NOMO-1 treated with DMSO at 0.1 percent for 48 hours (cell line): ENCODE measurements around the gene GALM.
A peak's percentile ranks its signal among the peaks of the same experiment; 100 is the strongest.
"Not testable (repeated sequence)": the region's sequence is repeated elsewhere in the genome, so short reads cannot be mapped to it uniquely, and the experiment has no call there.

Source experiments
- DNase-seq: peaks from one replicate; lab custom pipeline; 2025; ENCODE audit not compliant: unreplicated experiment; lab: John Stamatoyannopoulos, UW

Gene GALM

DNA sequence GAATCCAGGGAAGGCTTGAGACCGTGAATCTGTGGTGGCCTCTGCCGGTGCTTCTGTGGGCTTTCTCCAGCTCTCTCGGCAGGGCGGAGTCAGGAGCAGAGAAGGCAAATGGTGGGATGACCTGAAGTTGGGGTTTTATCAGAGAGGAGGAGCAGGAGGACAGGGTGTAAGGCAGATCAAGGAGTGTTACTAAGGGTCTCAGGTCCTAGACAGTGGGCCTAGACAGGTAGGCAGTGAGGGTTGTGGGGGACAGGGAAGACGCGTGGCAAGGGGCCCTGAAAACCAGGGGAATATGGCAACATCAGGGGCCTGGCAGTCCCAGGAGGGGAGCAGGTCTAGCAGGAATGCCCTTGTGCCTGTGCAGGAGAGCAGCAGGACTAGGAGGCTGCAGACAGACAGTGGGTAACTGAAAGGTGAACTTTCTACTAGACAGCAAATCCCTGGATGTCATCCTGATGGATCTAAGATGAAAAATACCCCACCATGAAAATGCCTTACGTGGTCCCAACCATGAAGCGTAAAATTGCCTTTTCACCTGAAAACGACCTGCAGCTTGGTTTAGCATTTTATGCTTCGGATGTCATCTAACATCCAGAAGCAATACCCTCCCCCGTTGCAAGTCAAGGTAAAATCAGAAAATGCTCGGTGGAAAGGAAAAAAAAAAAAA lies 43.1 kb downstream of the GALM start:
- no peak for DNase-seq

GRCh38 chr2:38709567-38710194 lies 43.8 kb downstream of the GALM start:
- no peak for DNase-seq

DNA sequence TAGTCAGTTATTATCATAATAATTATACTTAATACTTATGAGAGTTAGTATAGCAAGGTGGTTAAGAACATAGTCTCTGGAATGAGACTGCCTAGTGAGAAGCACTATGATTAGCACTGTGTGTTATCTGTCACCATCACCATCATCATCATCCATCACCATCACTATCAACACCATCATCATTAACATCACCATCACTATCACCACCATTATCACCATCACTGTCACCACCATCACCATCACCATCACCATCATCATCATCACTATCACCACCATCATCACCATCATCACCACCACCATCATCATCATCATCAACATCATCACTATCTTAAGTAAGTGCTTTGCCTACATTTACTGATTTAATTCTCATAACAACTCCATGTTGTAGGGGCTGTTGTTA lies 45.6 kb downstream of the GALM start:
- DNase-seq = no peak

DNA sequence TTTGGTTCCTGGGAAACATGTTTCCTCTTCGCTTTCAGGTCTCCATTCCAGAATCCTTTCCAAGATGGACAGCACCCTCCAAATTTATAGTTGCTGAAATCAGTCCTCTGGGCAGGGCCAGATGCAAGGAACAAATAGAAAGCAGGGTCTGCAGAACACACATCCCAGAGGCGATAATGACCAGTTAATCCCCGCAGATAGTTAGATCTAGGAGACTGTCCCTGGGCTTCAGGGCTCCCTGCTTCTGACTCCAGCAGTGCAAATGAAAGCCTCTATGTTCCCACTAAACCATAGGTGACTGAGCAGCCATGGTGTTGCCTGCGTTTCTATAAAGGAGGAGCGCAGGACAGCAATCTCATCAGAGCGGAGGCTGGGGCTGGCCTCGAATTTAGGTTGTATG lies 46.5 kb downstream of the GALM start:
- DNase-seq = no peak

DNA sequence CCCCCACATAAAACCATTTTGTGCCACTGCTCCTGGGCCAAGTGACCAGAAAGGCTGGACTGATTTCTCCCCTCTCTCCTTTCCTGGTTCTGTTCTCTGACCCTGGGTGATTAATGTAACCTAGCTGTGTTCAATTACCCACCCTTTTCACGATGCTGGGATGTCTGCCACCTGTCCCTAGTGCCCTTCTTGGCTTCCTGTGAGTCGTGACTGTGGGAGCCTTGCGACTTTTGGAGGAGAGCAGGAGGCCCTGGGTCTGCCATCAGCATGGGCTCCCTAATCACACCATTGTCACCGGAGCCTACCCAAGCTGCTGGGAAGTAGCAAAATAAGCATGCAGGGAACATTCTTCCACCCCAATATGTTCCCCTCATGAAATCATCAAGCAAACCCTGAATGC lies 47.0 kb downstream of the GALM start:
- no peak for DNase-seq

GRCh38 chr2:38713338-38713737 lies 47.4 kb downstream of the GALM start:
- peak; percentile 20 for DNase-seq

- DNase-seq = not testable (repeated sequence)
Observed at GRCh38 chr2:38714941-38715340, 49.0 kb downstream of the GALM start.

DNA sequence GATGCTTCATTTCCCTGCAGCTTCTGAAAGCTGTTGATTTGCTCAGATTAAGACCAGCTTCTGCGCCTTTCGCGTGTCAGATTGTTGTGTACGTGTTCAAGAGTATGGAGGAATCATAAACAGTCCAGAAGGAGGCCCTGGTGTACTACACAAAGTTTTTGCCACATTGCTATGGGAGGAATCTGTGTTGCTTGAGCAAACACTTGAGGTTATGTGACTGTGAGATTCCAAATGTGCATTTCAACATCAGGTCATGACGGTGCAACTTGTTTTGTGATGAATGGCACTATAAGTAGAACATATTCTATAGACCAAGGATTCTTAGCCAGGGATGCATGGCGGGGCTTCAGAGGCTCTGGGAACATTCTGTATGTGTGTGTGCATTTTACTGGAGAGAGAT lies 50.3 kb downstream of the GALM start:
- DNase-seq = peak; percentile 32

GRCh38 chr2:38718601-38719000 lies 52.7 kb downstream of the GALM start:
- DNase-seq = no peak

GRCh38 chr2:38719706-38720105 lies 53.8 kb downstream of the GALM start:
- DNase-seq = no peak

DNA sequence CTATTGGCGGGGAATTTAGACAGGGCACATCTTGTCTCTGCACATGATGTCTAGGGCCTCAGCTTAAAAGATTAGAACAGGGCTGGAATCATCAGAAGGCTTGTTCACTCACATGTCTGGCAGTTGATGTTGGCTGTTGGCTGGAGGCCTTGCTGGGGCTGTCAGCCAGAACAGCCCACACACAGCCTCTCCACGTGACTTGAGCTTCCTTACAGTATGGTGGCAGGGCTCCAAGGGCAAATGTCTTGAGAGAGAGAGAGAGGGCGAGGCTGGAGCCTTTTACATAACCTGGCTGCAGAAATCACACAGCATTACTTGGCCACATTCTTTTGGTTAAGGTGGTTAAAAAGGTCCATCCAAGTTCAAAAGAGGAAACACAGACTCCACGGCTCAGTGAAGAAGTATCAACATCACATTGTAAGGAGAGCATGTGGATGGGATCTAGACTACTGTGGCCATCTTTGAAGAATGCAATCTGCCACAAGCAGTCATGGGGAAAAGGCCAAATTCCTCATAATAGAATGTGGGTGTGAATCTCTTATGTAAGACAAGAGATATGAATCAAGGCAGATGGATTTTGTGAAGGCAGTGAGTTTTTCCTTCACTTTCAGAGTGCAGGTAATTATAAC lies 54.8 kb downstream of the GALM start:
- no peak for DNase-seq

GRCh38 chr2:38722271-38723061 lies 56.6 kb downstream of the GALM start:
- DNase-seq = no peak

- DNase-seq = no peak
Observed at GRCh38 chr2:38723173-38723572, 57.3 kb downstream of the GALM start.

DNA sequence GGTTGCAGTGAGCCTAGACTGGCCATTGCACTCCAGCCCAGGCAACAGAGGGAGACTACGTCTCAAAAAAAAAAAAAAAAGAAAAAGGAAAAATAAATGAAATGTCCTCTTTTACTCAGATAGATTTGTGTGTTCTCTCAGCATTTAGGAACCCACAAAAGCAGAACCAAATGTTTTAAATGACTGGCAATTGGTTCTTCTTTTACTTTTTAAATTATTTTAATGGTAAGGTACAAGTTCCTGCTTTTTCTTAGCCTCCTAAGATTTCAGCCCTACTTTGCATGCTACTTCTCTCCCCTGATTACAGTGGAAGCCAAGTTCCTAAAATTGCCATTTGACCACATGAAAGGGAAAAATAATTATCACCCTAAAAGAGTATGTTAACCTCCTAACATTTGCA lies 61.7 kb downstream of the GALM start:
- DNase-seq = peak; percentile 47

DNA sequence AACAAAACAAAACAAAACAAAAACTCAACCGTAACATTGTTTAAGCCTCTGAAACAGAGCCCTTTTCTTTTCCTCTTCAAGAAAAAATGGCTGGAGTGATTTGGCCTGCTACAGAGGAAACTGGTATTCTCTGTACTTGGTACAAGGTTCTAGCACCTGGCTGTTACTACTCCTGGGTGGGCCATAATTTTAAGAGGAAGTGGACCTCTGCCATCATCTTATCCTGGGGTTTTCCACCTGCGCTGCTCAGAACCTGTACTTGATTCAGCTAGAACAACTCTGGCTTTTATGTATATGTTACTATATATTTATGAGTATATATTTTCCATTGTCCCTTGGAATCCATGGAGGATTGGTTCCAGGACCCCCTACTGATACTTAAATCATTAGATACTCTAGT lies 62.8 kb downstream of the GALM start:
- DNase-seq = no peak

DNA sequence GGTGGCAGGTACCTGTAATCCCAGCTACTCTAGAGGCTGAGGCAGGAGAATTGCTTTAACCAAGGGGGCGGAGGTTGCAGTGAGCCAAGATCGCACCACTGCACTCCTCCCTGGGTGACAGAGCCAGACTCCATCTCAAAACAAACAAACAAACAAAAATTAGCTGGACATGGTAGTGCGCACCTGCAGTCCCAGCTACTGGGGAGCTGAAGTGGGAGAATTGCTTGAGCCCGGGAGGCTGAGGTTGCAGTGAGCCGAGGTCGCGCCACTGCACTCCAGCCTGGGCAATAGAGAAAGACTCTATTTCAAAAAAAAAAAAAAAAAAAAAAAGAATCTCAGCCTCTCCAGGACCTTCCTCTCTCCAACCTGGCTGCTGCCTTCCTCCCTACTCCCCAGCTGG lies 65.2 kb downstream of the GALM start:
- DNase-seq = no peak

DNA sequence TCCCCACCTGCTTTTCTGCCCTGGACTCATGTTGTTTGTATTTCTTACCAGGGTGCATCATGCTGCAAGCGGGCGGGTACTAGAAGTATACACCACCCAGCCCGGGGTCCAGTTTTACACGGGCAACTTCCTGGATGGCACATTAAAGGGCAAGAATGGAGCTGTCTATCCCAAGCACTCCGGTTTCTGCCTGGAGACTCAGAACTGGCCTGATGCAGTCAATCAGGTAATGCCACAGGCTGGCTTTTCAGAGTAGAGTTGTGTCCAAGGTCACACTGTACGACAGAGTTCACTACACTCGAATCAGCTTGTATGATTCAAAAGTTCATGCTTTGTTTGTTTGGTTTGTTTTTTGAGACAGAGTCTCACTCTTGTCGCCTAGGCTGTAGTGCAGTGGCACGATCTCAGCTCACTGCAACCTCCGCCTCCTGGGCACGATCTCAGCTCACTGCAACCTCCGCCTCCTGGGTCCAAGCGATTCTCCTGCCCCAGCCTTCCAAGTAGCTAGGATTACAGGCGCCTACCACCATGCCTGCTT lies 65.8 kb downstream of the GALM start:
- no peak for DNase-seq

DNA sequence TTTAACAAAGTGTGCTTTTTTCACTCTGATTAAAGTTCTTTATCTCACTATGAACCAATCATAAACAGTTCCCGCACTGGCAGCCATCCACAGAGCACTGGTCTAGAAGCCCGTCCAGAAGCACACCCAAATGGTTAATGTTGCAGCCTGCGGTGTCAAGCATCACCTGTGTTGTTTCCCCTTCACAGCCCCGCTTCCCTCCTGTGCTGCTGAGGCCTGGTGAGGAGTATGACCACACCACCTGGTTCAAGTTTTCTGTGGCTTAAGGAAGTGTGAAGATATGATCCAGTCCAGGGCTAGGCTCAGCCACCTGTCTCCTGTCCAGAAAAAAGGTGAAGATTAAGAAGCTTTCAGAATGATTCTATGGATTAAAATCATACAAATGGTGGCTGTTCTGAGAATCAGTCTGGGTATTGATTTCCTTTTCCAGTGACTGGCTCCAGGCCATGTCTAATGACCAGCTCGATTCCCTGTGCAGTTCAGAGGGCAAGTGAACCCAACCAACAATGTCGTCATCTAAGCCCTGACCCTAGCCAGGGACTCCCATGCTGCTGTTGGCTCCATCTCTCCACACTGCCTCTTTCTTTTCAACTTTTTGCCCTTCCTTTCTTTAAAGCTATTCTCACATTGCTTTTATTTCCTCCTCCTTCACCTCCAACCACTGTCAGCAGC lies 67.5 kb downstream of the GALM start:
- DNase-seq = no peak

GRCh38 chr2:38734299-38735058 lies 68.6 kb downstream of the GALM start:
- DNase-seq = no peak

DNA sequence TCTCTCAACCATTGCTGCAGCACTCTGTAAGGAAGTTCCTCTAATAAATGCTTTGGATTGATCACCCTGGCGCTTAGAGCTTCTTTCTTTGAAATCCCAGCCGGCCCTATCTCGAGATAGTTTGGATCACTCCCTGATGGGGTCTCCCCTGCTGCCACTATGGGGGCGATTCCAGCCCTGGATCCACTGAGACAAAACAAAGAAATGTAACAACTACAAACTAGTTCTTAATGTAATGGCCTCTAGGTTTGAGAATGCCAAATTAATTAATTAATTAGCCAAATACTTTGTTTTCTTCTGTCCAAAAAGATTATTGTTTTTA lies 70.0 kb downstream of the GALM start:
- no peak for DNase-seq
